Body of pancreas (tissue), 4 donors: ENCODE measurements around the gene SMTNL2.
"Not testable (repeated sequence)": the region's sequence is repeated elsewhere in the genome, so short reads cannot be mapped to it uniquely, and the experiment has no call there.

ENCODE experiments used
- POLR2A ChIP-seq, 3 donors: fragments of 450-650 bp; IDR thresholded peaks; one replicate each; pipeline ENCODE4 v1.6.1; 2016; ENCODE audit warnings: antibody characterized with exemption in 3 of 3, mild to moderate bottlenecking in 2 of 3
- TF ChIP-seq, protein P1 (sequence below), 7 experiments: fragments of 450-650 bp in 4 of 7; fragments of 200-600 bp in 3 of 7; sonication (generic) in 3 of 7; IDR thresholded peaks; one replicate each; pipeline ENCODE4 v1.5.1; 2016 to 2019; ENCODE audit warnings: antibody characterized with exemption in 7 of 7

DNA sequence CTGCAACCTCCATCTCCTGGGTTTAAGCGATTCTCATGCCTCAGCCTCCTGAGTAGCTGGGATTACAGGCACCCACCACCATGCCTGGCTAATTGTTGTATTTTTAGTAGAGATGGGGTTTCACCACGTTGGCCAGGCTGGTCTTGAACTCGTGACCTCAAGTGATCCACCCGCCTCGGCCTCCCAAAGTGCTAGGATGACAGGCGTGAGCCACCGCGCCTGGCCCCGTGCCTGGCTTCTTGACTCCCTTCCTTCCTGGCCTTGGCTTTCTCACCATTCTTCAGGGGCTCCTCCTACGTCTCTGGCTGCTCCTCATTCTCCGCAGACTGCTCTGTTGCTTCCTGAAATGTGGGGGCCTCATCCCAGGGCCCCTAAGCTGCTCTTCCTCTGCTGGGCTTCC is 5.7 kb downstream of the SMTNL2 start:
- TF ChIP-seq, protein P1, sequence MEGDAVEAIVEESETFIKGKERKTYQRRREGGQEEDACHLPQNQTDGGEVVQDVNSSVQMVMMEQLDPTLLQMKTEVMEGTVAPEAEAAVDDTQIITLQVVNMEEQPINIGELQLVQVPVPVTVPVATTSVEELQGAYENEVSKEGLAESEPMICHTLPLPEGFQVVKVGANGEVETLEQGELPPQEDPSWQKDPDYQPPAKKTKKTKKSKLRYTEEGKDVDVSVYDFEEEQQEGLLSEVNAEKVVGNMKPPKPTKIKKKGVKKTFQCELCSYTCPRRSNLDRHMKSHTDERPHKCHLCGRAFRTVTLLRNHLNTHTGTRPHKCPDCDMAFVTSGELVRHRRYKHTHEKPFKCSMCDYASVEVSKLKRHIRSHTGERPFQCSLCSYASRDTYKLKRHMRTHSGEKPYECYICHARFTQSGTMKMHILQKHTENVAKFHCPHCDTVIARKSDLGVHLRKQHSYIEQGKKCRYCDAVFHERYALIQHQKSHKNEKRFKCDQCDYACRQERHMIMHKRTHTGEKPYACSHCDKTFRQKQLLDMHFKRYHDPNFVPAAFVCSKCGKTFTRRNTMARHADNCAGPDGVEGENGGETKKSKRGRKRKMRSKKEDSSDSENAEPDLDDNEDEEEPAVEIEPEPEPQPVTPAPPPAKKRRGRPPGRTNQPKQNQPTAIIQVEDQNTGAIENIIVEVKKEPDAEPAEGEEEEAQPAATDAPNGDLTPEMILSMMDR (IDR thresholded peaks at IDR 0.05) = not testable (repeated sequence)
- TF ChIP-seq POLR2A (IDR thresholded peaks at IDR 0.05) = not testable (repeated sequence)
